OCI-LY3 (cell line): Measurements from ENCODE around the gene IRAK4.

Experiments
- EZH2phosphoT487 ChIP-seq: fragments of 200-600 bp; shearing (Covaris generic); IDR thresholded peaks from 2 replicates; pipeline ENCODE4 v1.6.1; 2018; ENCODE audit warnings: antibody characterized with exemption, mixed run types, low read depth
- TF ChIP-seq, protein P1 (sequence below): fragments of 200-600, 300-600 bp; sonication (generic); IDR thresholded peaks from 2 replicates; pipeline ENCODE4 v1.5.1; 2014; ENCODE audit warnings: antibody characterized with exemption, low read length, low read depth

DNA sequence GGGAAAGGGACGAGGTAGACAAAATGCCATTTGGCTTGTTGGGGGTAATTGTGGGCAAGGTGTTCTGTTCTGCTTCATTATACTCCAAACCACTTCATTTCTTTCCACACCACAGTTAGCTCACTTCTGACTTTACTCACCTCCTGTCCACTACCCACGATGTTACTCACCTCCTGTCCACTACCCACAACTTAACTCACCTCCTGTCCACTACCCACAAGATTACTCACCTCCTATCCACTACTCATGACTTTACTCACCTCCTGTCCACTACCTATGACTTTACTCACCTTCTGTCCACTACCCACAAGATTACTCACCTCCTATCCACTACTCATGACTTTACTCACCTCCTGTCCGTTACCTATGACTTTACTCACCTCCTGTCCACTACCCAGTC is 57.4 kb downstream of the IRAK4 start:
- TF ChIP-seq, protein P1, sequence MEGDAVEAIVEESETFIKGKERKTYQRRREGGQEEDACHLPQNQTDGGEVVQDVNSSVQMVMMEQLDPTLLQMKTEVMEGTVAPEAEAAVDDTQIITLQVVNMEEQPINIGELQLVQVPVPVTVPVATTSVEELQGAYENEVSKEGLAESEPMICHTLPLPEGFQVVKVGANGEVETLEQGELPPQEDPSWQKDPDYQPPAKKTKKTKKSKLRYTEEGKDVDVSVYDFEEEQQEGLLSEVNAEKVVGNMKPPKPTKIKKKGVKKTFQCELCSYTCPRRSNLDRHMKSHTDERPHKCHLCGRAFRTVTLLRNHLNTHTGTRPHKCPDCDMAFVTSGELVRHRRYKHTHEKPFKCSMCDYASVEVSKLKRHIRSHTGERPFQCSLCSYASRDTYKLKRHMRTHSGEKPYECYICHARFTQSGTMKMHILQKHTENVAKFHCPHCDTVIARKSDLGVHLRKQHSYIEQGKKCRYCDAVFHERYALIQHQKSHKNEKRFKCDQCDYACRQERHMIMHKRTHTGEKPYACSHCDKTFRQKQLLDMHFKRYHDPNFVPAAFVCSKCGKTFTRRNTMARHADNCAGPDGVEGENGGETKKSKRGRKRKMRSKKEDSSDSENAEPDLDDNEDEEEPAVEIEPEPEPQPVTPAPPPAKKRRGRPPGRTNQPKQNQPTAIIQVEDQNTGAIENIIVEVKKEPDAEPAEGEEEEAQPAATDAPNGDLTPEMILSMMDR, result no peak
- TF ChIP-seq EZH2phosphoT487, result no peak
